ENCODE data around the gene KCNC3.

The KCNC3 gene

DNA sequence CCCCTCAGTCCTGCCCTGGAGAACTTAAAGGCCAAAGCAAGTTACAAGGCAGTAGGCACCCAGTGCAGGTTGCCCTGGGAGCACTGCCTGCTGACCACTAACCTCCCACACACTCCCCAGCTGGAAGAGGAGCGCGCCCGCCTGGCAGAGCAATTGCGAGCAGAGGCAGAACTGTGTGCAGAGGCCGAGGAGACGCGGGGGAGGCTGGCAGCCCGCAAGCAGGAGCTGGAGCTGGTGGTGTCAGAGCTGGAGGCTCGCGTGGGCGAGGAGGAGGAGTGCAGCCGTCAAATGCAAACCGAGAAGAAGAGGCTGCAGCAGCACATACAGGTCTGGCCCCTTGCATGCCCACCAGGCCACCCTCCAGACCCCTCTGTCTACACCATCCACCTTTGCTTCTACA is 61.1 kb downstream of the KCNC3 start:
- Histone ChIP-seq H3K79me2 (ENCODE audit: insufficient read depth, low read depth) (no peaks in the 10 kb centered on the region), H3K4me1 (ENCODE audit: low read depth, poor library complexity, severe bottlenecking) (no peaks in the 10 kb centered on the region), H3K27me3 (ENCODE audit: insufficient read depth, low read depth) (peaks cover 4% of the 10 kb centered on the region; the same call in 1 of the 2 replicates), H3K27ac (no peak overlapping the region), H3K4me3 (IDR thresholded peaks at IDR 0.05; ENCODE audit: insufficient read depth, low read depth, low read length) (no peak overlapping the region), H2AFZ (ENCODE audit: low read depth) (no peak overlapping the region), H4K20me1 (ENCODE audit: insufficient read depth) (no peaks in the 10 kb centered on the region), H3K9ac (no peak overlapping the region), H3K4me2 (no peak overlapping the region), H3K36me3 (ENCODE audit: insufficient read depth) (no peaks in the 10 kb centered on the region)
- TF ChIP-seq CTCF (conservative IDR thresholded peaks at IDR 0.05; ENCODE audit: low read depth, low read length) = no peak

DNA sequence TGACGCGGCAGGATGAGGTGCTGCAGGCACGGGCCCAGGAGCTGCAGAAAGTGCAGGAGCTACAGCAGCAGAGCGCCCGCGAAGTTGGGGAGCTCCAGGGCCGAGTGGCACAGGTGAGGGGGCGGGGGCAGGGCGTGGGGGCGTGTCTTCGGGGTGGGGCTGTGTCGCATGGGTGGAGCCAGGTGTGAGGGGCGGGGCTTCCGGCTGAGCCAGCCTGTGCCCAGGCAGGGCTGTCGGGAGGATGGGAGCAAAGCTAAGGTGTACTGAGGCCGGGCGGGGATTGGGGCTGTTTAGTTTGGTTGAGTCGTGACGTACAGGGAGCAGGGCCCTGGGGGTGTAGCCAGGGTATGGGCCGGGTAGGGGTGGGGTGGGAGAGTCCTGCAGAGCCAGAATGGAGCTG is 62.3 kb downstream of the KCNC3 start:
- no peak overlapping the region for H3K9ac ChIP-seq
- H3K27me3 ChIP-seq (ENCODE audit: insufficient read depth, low read depth) = peaks cover 4% of the 10 kb centered on the region; the same call in 1 of the 2 replicates

DNA sequence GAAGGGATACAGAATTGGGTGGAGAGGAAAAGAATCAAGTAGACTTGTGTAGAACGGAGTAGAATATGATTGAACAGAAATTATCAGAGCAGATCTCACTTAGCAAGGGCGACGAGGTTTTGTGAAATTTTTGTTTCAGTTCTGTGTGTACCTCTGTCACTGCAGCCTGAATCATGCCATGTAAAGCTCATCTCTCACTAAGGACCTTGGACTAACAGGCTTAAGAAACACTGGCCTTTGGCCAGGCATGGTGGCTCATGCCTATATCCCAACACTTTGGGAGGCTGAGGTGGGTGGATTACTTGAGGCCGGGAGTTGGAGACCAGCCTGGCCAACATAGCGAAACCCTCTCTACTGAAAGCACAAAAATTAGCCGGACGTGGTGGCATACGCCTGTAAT is 63.1 kb downstream of the KCNC3 start:
- TF ChIP-seq CTCF (conservative IDR thresholded peaks at IDR 0.05; ENCODE audit: low read depth, low read length) = no peak
- Histone ChIP-seq H2AFZ (ENCODE audit: low read depth) (no peak overlapping the region), H3K27ac (no peak overlapping the region), H3K27me3 (ENCODE audit: insufficient read depth, low read depth) (peaks cover 4% of the 10 kb centered on the region; the same call in 1 of the 2 replicates), H3K9ac (no peak overlapping the region), H3K4me1 (ENCODE audit: low read depth, poor library complexity, severe bottlenecking) (no peaks in the 10 kb centered on the region), H3K36me3 (ENCODE audit: insufficient read depth) (no peaks in the 10 kb centered on the region), H3K79me2 (ENCODE audit: insufficient read depth, low read depth) (no peaks in the 10 kb centered on the region), H3K4me3 (IDR thresholded peaks at IDR 0.05; ENCODE audit: insufficient read depth, low read depth, low read length) (no peak overlapping the region), H4K20me1 (ENCODE audit: insufficient read depth) (no peaks in the 10 kb centered on the region), H3K4me2 (no peak overlapping the region)

More for the DNA sequence above, 62.3 kb downstream of the KCNC3 start:
- Histone ChIP-seq H3K4me2 (no peak overlapping the region), H3K4me1 (ENCODE audit: low read depth, poor library complexity, severe bottlenecking) (no peaks in the 10 kb centered on the region), H3K79me2 (ENCODE audit: insufficient read depth, low read depth) (no peaks in the 10 kb centered on the region), H4K20me1 (ENCODE audit: insufficient read depth) (no peaks in the 10 kb centered on the region), H3K4me3 (IDR thresholded peaks at IDR 0.05; ENCODE audit: insufficient read depth, low read depth, low read length) (no peak overlapping the region), H2AFZ (ENCODE audit: low read depth) (no peak overlapping the region), H3K27ac (no peak overlapping the region), H3K36me3 (ENCODE audit: insufficient read depth) (no peaks in the 10 kb centered on the region)
- TF ChIP-seq CTCF (conservative IDR thresholded peaks at IDR 0.05; ENCODE audit: low read depth, low read length) = no peak

DNA sequence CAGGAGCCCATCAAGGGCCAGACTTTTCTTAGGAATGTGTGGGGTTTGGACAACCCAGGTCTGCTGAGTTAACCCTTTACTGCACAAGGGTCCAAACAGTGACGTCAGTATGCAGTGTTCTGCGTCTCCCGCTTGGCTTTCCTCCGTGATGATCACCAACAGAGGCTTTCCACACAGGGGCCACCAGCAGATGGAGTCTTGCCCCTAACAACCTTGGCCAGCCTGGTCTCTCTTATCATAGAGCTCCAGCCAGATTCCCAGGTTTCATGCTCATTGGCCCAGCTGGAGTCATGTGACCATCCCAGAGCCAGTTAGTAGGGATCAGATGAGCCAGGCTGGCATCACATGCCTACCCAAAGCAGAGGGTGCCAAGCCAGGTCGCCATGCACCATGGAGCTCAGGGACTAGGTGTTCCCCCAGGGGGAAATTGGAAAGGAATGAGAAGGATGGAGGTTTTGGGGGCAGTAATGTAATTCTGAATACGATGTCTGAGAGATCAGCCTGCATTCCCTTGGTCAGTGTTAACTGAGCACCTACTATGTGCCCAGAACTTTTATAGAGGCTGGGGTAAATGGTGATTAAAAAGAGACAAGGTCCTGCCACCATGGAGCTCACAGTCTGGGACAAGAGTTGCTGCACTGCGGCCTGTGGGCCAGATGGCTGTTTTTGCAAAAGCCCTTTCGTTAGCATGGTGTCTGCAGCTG is 64.5 kb downstream of the KCNC3 start:
- H3K9ac ChIP-seq = no peak overlapping the region
- H4K20me1 ChIP-seq (ENCODE audit: insufficient read depth) = no peaks in the 10 kb centered on the region
- H3K36me3 ChIP-seq (ENCODE audit: insufficient read depth) = no peaks in the 10 kb centered on the region
- TF ChIP-seq CTCF (conservative IDR thresholded peaks at IDR 0.05; ENCODE audit: low read depth, low read length) = no peak
- H3K27ac ChIP-seq = no peak overlapping the region
- no peak overlapping the region for H3K4me3 ChIP-seq (IDR thresholded peaks at IDR 0.05; ENCODE audit: insufficient read depth, low read depth, low read length)
- H3K79me2 ChIP-seq (ENCODE audit: insufficient read depth, low read depth) = no peaks in the 10 kb centered on the region
- no peak overlapping the region for H3K4me2 ChIP-seq
- peaks cover 4% of the 10 kb centered on the region; the same call in 1 of the 2 replicates for H3K27me3 ChIP-seq (ENCODE audit: insufficient read depth, low read depth)
- H2AFZ ChIP-seq (ENCODE audit: low read depth) = no peak overlapping the region
- no peaks in the 10 kb centered on the region for H3K4me1 ChIP-seq (ENCODE audit: low read depth, poor library complexity, severe bottlenecking)
